ENCODE measurements around the gene SERGEF. TPM values are rescaled to one million over a fixed set of nuclear protein-coding genes. Genes with fewer than 3 reads are reported as not detected.
A peak's percentile ranks its signal among the peaks of the same experiment; 100 is the strongest.

SERGEF gene
- total and polyA plus RNA-seq, 2 of the 13 experiments (the other 11 are each of a cell fraction or from before 2014, with no cell fraction given) = 54.5 to 114 TPM

- Histone ChIP-seq H3K9me3 (ENCODE audit: low read length) (no peaks in the 10 kb centered on the region), H3K9ac (ENCODE audit: insufficient read depth, low read depth, low read length) (no peak overlapping the region), H2AFZ (ENCODE audit: low read length) (no peak overlapping the region), H3K36me3 (replicated peaks in 1 of 2; ENCODE audit: control insufficient read depth in 1 of 2, insufficient read depth in 2 of 2, low read length in 2 of 2) (no peaks in the 10 kb centered on the region), H3K27ac (ENCODE audit: extremely low read length, insufficient read depth, low read length) (no peak overlapping the region), H3K79me2 (ENCODE audit: insufficient read depth, low read length) (no peaks in the 10 kb centered on the region), H3K4me2 (ENCODE audit: low read depth, low read length) (peak overlapping the region; percentile 24; the same call in 1 of the 2 replicates), H3K27me3 (ENCODE audit: control insufficient read depth in 1 of 2, insufficient read depth in 2 of 2, low read length in 2 of 2) (peaks cover 3 to 29% of the 10 kb centered on the region in 2 experiments; a peak in 3 of 5 replicates), H3K4me3 (replicated peaks in 1 of 3; ENCODE audit: insufficient read depth in 1 of 3, low read depth in 2 of 3, low read length in 3 of 3) (no peak overlapping the region), H3K4me1 (ENCODE audit: insufficient read depth, low read length) (peaks cover 29% of the 10 kb centered on the region), H4K20me1 (ENCODE audit: insufficient read depth, low read length) (no peaks in the 10 kb centered on the region)
- 4% methylated on average over 2 of the region's 2 CpGs for WGBS (ENCODE audit: low lambda C conversion rate)
- BruUV-seq (replicated peaks) = no TSS peak
- intact Hi-C loops (cut with micrococcal nuclease; ENCODE audit: unreplicated experiment) = no loop called here
- POLR2A ChIA-PET = no interaction called here
- DNase-seq (ENCODE audit: low spot score) (no peak), ATAC-seq (no peak), FAIRE-seq (no peak)
- CTCF ChIA-PET (ENCODE audit: low intra/inter-chr PET ratio, low total read pairs) = no interaction called here
- in situ Hi-C loops (cut with HindIII; ENCODE audit: extremely low pct_ligation_motif_present, low pct_unique_long_range_greater_than_20kb) = no loop called here
- no peak for TF ChIP-seq ZBTB34 (CRISPR knock-in tag; IDR thresholded peaks at IDR 0.05)
- peak; percentile 73 for TF ChIP-seq HNF4G (IDR thresholded peaks at IDR 0.05; ENCODE audit: borderline replicate concordance, low read depth, low read length)
- peak; percentile 60; the same call in 1 of the 2 replicates for TF ChIP-seq HNF4G (CRISPR knock-in tag; IDR thresholded peaks at IDR 0.05; ENCODE audit: borderline replicate concordance, low read depth)
- TF ChIP-seq ZNF879 (CRISPR knock-in tag; IDR thresholded peaks at IDR 0.05) = no peak
- peak; percentile 86 for TF ChIP-seq GATAD2A (CRISPR knock-in tag; IDR thresholded peaks at IDR 0.05)
- TF ChIP-seq TBX2 (CRISPR knock-in tag; IDR thresholded peaks at IDR 0.05; ENCODE audit: borderline replicate concordance) = 0 out of 2 replicates have a peak, but pooled peaks have one; percentile 17
- TF ChIP-seq HNRNPK (IDR thresholded peaks at IDR 0.05; ENCODE audit: low read depth, low read length, poor library complexity, severe bottlenecking) = no peak
- peak; percentile 57 for TF ChIP-seq ZMYM4 (CRISPR knock-in tag; IDR thresholded peaks at IDR 0.05)
- no peak for TF ChIP-seq BRF2 (CRISPR knock-in tag; IDR thresholded peaks at IDR 0.05)
- peak; percentile 83 for TF ChIP-seq CEBPG (CRISPR knock-in tag; IDR thresholded peaks at IDR 0.05)
- TF ChIP-seq RARA (CRISPR knock-in tag; IDR thresholded peaks at IDR 0.05) = peak; percentile 40; the same call in 1 of the 2 replicates
- no peak for TF ChIP-seq ATF5 (CRISPR knock-in tag; IDR thresholded peaks at IDR 0.05; ENCODE audit: low read depth)
- 0 out of 2 replicates have a peak, but pooled peaks have one; percentile 5 for TF ChIP-seq NR2C2 (CRISPR knock-in tag; IDR thresholded peaks at IDR 0.05; ENCODE audit: borderline replicate concordance)
- TF ChIP-seq PRPF4 (IDR thresholded peaks at IDR 0.05; ENCODE audit: low read depth, low read length, poor library complexity, severe bottlenecking) = no peak
- 0 out of 2 replicates have a peak, but pooled peaks have one; percentile 17 for TF ChIP-seq ZNF644 (CRISPR knock-in tag; IDR thresholded peaks at IDR 0.05; ENCODE audit: low read depth)
- peak; percentile 19; the same call in 1 of the 2 replicates for TF ChIP-seq PAXIP1 (CRISPR knock-in tag; conservative IDR thresholded peaks at IDR 0.05)
- peak; percentile 49; the same call in 1 of the 2 replicates for TF ChIP-seq TEF (CRISPR knock-in tag; IDR thresholded peaks at IDR 0.05)
- peak; percentile 89 for TF ChIP-seq ONECUT2 (CRISPR knock-in tag; IDR thresholded peaks at IDR 0.05)
- peak; percentile 86 for TF ChIP-seq HNF4A (CRISPR knock-in tag; IDR thresholded peaks at IDR 0.05)
These were observed 262.1 kb downstream of the SERGEF start for GRCh38 chr11:17750801-17751165.
